G401.6 (cell line): ENCODE data around the gene DPH2.

Experiments used
- FAIRE-seq: peaks from 2 replicates; lab custom pipeline; 2012; peaks lifted over from hg19 to GRCh38; lab: Jason Lieb, UNC

The DPH2 gene

DNA sequence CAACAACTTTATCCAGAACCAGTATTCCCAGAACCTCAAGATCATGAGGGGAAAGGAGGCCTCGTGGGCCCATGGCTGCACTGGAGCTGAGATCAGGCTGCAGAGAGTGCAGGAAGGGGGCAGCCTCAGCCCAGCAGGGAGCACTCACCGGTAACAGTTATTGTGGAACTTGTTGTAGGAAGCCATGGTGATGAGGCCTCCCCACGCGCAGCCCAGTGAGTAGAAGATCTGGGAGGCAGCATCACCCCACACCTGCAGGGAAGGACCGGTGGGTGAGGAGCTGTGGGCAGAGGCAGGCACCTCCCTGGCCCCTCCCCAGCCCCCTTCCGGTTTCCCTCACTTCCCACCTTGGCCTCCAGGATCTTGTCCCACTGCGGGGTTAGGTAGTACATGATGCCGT is 32.4 kb downstream of the DPH2 start:
- FAIRE-seq, result no peak

DNA sequence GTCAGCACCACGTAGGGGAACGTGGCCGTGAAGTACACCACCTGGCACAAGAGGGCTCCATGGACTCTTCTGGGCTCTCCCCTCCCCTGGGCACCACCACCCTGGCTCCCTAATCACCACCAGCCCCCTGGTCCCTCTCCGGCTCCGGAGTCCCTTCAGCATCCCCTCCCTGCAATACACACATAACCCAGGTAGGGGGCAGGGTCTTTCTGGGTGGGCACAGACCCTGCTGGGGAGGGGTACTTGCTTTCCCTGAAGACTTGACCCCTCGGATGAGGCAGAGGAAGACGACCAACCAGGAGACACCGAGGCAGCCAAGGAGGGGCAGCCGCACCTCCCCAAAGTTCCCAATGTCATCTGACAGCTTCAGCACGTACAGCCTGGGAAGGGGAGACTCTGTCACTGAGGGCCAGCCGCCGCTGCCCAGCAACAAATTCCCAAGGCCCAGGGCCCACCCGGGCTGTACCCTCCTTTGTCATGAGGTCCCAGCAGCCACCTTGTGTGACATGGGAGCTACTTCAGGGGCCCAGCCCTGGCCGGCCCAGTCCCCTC is 32.9 kb downstream of the DPH2 start:
- no peak for FAIRE-seq

DNA sequence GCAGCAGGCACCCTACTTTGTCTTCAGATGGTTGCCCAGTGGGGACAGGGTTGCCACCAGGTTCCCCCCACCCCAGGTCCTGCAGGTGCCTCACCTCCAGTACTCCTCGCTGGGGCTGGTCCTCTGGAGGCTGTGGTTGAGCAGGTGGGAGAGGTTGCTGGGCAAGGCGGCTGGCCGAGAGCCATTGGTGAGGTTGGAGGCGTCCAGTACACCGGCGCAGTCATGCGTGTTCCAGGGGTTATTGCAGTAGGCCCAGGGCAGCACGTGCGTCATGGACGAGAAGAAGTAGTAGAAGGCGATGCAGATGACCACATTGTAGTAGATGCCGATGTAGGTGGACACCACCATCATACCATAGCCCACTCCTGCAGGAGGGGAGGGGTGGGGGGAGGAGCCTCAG is 38.4 kb downstream of the DPH2 start:
- no peak for FAIRE-seq

DNA sequence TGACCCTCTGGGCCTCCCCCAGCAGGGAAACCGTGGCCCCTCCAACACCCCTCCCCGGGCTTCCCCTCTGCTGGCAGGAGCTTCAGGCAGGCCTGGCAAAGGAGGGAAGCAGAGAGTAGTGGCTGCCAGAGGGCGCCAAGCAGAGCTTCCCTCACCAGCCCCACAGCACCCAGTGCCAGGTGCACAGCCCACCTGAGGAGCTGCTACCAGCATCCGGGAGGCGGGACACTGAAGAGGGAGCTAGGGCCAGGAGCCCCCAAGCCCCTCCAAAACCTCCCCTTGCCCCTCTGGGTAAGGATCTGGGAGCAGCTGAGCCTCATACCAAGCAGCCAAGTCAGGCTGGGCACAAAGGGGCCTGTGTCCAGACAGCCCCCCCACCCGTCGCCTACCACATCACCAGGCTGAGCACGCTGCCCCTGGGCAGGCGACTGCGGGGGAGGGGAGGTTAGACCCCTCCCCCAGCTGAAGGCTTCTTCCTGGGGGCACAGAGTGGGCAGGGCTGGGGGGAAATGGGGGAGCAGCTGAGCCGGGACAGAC is 41.2 kb downstream of the DPH2 start:
- no peak for FAIRE-seq

DNA sequence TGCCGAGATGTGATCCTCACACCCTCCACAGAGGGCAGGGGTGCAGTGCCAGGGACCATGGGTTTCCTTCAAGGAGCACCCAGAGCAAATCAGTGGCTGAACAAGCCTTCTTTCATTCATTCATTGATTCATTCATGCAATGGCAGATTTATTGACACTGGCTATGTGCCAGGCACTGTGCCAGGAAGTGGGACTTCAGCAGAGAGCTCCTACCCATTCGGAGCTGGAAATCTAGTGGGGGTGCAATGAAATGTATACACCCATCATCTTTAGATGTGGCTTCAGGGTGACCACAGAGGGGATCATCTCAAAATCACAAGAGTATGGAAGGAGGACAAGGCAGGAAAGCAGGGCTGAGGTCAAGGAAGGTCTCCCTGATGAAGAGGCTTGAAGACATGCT is 42.6 kb downstream of the DPH2 start:
- no peak for FAIRE-seq

DNA sequence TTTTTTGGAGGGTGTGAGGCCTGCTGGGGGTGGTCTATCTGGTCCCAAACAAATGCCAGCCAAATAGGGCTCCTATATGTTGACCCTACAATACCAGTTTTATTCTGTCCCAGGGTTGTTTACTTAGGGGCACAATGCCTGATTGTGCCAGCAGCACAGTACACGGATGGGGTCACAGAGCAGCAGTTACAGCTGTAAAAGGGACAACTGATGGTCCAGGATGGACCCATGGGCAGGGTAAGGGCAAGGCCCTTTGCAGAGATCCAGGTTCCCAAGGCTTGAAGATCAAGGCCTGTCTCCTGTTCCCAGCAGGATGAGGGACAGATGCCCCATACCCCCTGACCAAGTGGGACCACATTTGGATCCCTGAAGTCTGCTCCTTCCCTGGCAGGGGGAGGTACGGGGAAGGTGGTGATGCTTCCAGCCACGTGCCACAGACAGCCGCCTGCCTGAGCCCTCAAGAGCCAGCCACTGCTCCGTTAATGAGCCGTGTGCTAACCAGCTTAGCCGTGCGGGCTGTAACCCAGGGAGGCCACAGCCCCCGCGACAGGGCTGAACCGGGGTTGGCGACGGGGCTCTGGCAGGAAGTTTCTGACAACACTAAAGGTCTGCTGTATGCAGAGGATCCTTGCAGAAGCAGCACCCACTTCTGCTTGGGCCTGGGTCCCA is 43.3 kb downstream of the DPH2 start:
- no peak for FAIRE-seq

DNA sequence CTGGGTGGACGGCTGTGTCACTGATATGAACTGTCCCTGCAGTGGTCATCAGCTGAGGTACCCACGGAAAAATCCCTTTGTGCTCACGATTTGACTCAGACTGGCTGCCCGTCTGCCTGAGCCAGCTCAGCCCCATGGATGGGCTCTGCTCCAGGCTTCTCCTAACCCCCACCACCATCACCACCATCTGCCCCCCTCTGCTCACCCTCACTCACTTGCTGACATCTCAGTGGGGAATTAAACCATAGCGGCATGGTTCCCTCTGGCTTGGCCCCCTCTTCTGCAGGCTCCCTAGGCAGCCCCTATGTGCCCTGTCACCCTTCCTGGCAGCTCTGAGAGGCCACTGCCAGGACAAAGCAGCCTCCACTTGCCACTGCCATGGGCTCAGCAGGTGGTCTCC is 44.1 kb downstream of the DPH2 start:
- FAIRE-seq, result no peak

DNA sequence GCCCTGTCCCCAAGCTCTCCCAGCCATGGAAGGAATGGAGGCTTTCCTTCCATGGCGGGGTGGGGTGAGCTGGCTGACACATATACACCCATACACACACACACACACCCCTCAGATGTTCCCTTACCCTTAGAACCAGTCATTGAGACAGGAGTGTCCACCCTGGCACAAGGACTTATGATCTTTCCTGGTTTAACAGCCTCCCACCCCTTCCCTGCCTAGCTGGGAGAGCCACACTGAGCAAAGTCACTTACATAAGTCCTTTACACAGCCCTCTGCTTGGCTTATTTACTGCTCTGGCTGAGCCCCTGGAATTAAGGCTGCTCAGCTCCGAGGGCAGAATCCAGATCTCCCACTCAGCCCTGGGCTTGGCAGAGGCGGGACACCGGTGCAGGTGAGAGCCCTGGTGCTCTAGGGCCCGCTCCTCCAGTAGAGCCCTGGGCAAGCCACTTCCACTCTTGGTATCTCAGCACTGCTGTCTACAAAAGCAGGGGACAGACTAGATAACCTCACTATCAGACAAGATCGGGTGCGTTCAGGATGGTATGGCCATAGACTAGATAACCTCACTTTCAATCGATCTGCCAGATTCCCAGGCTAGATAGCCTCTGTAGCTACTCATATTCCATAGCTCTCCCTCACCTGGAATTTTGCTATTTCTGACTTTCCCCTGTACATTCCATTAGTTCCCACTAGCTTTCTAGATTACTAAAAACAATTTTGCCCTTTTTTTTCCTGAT is 44.7 kb downstream of the DPH2 start:
- FAIRE-seq, result no peak

DNA sequence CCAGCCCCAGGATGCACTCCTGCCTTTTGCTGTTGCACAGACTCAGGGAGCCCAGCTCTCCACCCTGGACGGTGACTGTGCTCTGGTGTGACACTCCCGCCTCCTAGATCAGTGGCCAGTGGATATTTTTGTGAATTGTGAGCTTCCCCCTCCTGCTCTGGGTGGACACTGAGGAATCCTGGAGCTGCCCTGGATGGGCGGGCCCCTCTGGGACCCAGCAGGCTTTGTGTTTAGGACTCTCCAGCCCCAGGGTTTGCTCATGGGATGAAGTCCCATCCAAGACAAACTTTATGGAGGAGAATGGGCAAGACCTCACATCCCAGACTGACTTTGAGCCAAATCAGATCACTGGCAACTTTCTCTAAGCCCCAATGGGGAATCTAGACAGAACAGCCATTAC is 45.4 kb downstream of the DPH2 start:
- no peak for FAIRE-seq

DNA sequence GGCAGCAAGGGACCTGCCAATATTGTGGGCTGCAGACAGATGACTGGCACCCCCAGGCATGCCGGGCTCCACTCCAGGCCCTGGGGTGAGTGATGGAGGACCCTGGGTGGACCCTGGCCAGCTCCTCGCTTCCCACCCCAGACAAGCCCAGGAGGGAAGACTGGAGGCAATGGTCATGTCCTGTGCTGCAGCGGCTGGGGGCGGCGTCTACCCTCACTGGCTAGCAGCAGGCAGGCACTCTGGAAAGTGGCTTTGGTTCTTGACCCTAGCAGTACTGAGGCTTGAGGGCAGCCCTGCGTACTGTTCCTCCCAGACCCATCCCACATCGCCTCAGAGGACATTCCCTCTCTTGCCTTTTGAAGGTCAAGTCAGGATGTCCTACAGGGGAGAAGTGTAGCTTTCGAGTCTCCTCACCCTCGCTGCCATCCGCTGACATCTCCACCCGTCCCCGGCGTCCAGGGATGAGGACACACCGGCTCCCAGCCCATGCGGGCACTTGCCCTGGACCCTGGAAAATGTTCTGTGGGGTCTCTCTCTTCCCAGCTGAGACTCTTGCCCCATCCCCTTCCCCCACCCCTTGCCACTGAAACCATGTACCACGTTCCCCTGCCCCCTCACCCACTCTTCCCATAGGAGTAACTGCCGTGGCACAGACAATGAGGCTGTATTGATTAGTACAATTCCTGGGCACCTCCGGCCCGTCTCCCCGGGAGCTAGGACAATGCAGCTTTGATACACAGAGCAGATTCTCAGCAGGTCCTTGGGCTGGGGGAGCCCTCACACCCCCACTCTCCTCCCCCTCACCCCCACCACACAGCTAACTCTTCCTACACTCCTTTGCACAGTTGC is 46.5 kb downstream of the DPH2 start:
- no peak for FAIRE-seq

DNA sequence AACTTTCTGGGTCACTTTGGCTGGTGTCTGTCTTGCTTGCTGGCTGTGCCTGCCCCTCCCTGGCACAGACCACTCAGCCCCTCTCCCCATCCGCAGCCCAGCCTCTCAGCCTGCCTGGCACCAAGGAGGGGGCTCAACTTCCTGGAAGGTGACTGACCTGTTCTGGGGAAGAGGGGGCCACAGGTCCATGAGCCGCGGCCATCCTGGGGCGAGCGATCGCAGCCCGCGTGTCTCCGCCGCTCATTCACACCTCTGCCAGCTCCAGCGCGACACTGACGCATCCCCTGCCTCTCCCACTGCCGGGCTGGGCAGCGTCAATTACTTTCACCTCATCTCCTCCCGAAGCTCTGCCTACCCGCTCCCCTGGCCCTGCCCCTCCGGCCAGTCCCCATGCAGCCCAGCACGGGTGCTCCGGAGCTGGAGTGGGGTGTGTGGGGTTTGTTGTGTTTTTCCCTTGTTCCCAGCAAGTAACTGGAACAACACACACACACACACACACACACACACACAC is 47.1 kb downstream of the DPH2 start:
- FAIRE-seq, result no peak

DNA sequence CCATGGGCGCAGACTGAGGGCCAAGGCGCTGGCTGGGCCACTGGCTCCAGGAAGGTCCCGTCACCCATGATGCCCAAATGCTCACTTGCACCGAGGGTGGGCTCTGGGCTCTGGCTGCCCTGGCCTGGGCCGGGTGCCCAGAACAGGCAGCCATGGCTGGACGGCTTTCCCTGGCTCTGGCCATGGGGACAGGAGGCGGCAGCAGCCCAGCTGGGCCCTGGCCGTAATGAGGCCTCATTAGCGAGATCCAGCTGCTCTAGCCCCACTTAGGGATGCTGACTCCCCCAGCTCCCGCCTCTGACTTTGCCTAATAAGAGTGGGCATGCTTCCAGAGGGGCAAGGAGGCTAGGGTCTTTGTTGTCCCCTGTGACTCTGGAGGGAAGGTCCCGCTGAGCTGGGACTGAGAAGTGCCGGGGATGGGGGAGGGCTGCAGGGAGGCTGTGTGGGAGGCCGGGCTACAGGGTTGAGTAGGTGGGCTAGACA is 49.7 kb downstream of the DPH2 start:
- FAIRE-seq, result no peak

DNA sequence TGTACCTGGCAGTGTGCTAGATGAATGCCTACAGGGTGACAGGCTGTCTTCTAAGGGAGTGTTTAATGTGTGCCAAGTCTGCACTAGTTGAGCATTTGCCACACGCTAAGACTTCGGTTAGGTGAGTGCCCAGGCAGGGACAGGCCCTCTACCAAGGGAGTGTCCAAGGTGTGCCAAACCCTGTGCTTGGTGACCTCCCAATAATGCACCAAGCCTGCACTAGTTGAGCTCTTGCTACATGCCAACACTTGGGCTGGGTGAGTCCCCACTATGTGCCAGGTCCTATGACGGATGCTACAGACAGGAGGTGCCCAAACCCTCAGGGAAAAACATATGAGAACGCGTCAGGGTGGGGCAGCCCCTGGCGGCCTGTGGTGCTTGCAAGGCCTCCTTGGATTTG is 50.7 kb downstream of the DPH2 start:
- FAIRE-seq, result no peak

DNA sequence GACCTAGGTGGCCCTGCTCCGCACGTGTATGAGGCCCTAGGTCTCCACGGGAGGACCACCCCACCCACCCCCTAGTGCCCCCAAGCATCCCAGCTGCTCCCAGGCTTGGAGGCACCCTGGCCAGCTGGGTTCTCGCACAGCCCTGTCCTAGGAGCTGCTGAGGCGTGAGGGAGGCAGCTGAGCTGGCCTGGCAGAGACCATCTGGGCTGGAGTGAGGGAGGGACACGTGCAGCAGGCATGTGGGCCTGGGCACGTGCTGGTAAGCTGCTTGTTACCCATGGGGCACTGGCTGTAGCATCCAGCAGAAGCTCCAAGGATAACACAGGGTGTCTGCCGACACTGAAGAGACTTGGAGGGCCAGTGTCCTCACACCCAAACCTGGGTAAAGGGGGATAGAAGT is 51.3 kb downstream of the DPH2 start:
- no peak for FAIRE-seq

DNA sequence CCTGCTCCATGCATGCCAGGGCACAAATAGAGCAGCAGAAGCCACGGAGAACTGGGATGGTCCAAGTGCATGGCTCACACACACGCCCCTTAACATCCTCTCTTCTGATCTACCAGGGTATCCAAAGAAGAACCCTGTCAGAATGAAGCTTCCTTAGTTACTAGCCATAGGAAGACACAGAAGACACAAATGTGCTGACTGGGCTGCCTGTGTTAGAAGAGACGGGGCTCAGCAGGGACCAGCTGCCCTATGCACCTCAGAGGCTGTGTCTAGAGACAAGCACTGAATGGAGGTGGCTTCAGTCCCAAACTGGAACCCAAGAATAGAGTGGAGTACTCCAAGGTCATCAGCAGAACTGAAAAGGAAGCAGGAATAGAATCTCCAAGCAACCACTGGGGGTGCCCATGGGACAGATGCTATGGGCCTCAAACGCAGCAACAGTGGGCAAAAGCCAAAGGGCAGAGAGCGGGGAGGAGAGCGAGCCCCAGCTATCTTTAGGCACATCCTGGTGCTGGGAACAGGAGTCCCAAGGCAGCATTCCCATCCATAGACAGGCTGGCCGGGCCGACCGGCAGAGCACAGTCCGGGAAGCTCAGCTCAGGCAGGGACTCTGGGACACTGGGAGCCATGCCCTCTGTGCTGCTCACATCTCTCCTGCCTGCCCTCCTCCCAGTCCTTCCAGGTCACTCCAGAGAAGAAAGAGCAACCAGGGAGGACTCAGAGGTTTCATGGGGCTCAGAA is 51.9 kb downstream of the DPH2 start:
- no peak for FAIRE-seq
